Hematopoietic multipotent progenitor cell treated with erythropoietin and hydrocortisone succinate and interleukin-3 and kit ligand, for 17 days (in vitro differentiated cells): ENCODE results near the gene SMIM8.

Source experiments
- DNase-seq: peaks from one replicate; pipeline ENCODE4 v3.0.0-alpha.2; 2015; ENCODE audit warnings: low spot score

The SMIM8 gene

GRCh38 chr6:87391334-87391733 lies 68.9 kb downstream of the SMIM8 start:
- DNase-seq: peak; percentile 13
